NCI-H524 treated with DMSO at 0.1 percent for 48 hours (cell line): ENCODE measurements around the gene SEPSECS.

Experiments used
- DNase-seq: peaks from one replicate; lab custom pipeline; 2025; lab: John Stamatoyannopoulos, UW

Gene SEPSECS

DNA sequence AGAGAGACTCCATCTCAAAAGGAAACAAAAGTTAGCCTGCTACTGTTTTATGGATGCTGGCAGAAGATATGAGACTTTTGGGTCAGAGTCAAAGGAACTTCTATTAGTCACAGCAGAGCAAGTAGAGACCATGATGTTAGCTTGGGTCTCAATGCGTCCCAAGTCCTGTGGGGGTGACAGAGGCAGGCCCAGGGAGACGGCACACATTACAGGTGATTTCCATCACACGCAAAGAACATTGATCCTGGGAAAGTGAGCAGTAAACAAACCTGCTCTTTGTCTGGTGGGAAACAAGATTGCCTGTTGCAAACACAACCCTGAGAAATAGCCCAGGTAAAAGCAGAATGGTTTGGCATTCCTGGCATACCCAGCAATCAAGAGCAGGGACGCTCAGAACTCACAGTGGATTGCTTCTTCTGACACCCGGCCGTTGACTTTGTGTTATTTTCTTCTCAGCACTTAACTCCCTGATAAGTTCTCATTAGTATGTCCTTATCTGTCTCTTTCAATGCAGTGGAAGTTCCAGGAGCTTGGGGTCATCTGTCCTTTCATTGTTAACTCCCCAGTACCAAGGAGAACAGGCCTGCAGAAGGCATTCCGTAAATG, 78.3 kb downstream of the SEPSECS start:
- no peak for DNase-seq

DNA sequence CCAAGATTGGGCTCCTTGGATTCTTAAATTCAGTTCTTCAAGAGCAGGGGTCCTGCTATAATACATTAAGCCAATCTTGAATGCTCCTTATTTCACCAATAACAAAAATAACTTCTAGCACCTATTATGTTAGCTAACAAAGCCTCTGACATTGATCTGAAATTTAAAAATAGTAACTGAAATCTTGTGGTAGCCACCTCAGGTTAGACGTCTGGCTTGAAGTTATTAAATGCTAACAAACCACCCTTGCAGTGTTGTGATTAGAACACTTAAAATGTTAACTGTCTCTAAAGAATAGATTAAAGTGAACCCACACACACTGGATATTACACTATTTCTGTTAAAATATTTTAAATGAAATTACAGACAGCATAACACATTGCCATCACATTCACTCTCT, 79.7 kb downstream of the SEPSECS start:
- no peak for DNase-seq

DNA sequence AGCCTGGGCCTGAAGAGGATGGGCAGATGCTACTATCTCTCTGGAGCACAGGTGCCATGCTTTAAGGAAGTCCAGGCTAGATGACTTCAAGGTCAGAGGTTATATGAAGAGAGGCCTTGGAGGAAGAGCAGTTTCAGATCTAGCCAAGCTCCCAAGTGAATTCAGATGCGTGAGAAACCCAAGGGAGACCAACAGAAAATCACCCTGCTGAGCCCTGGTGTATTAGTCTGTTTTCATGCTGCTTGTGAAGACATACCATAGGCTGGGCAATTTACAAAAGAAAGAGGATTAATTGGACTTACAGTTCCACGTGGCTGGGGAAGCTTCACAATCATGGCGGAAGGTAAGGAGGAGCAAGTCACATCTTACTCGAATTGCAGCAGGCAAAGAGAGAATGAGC, 81.7 kb downstream of the SEPSECS start:
- DNase-seq: no peak

DNA sequence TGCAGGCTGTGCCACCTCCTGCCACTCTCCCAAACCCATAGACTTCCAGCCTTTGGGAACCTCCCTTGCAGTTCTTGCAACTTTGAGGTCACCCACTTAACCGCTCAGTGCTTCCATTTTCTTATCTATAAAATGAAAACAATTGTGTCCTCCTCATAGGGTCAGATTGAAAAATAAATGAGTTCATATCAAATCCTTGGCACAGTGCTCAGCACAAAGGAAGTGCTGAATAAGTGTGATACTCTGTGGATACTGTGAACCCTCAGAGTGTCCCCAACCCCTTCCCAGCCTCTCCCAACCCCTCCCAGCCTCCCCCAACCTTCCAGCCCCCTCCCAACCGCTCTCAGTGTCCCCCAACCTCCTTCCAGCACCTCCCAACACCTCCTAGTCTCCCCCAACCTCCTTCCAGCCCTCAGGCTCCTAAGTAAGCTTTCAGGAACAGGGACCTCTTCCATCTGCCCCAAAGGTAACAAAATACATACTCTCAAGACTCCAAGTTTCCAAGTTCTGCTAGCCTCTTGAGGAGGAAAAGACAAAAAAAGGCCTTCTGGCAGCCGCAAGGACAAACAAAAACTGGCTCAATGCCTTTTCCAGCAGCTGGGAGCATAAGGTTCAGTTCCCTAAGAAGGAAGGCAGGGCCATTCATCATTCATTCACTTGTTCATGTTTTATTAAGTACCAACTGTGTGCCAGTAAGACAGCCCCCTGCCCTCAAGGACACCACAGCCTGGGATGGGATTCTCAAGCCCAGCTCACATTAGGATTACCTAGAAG, 83.4 kb downstream of the SEPSECS start:
- no peak for DNase-seq

DNA sequence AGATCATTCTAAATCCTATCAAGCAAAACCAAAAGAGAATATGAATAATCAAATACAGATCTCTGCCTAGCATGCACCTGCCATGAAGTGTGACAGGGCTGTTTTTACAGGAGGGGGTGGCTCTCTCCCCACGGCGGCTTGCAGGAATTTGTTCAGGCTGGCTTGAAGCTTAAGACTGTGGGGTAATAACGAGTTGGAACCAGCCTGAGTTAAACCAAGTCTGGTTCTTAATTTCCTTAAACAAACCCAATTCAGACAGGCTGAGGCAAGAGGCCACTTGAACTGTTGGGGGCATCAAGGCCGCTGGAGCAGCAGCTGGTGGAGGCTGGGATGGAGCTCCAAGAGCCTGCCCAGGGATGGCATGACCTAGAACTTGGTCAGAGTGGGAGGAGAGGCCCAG, 84.4 kb downstream of the SEPSECS start:
- DNase-seq: no peak

DNA sequence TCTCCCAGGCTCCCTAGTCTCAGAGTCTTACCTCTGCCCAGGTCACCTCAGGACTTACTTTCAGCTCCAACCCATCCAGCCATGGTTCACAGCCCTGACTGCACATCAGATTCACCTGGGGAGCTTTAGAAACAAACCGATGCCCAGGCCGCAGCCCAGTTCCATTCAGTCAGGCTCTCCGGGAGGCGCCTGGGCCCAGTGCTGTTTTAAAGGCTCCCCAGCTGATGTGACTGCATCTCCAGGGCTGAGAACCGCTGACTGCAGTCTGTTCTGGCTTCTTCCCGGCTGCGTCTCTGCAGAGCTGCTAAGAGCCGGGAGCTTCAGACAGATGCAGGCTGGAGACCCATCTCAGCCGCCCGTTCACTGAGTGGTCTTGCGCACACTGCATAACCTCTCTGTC, 85.1 kb downstream of the SEPSECS start:
- DNase-seq: no peak

DNA sequence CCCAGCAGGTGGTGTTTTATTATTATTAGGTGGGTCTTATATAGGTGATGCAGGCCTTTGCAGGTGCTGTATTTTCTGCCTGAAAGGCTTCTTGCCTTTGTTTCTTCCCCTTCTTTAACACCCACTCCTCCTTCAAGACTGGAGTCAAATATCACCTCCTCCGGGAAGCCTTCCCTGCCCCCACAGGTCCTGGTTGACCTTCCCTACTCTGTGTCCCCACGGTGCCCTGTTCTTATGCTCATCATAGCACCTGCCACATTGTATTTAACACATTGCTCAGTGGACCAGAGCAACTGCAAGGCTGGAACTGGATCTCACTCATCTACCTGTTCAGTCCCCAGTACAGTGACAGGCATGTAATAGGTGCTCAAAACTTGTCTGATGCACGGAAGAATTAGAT, 89.7 kb downstream of the SEPSECS start:
- no peak for DNase-seq
